Measurements from ENCODE around the gene PDIA4.

- TF ChIP-seq CTCF (IDR thresholded peaks at IDR 0.05; ENCODE audit: insufficient read depth, low read depth, low read length) (no peak), EZH2 (IDR thresholded peaks at IDR 0.05; ENCODE audit: insufficient read depth, low read length) (no peak)
Measured at GRCh38 chr7:149007146-149007545, 21.2 kb downstream of the PDIA4 start.
